ENCODE data around the gene FSCN2.

FSCN2 gene

GRCh38 chr17:81569986-81570514 lies 41.9 kb downstream of the FSCN2 start:
- H3K4me3 ChIP-seq (replicated peaks; ENCODE audit: low read depth, low read length): no peak overlapping the region
- H3K27me3 ChIP-seq (replicated peaks; ENCODE audit: control insufficient read depth, insufficient read depth, low read length): no peaks in the 10 kb centered on the region
- TF ChIP-seq CTCF (IDR thresholded peaks at IDR 0.05; ENCODE audit: insufficient read depth, low read length, poor library complexity, severe bottlenecking): no peak
- H3K36me3 ChIP-seq (ENCODE audit: control insufficient read depth, insufficient read depth, low read length): peaks cover 53% of the 10 kb centered on the region
- no peak for DNase-seq (ENCODE audit: extremely low read depth, insufficient read length)

- DNase-seq (ENCODE audit: extremely low read depth, insufficient read length): no peak
- no peak overlapping the region for H3K4me3 ChIP-seq (replicated peaks; ENCODE audit: low read depth, low read length)
- no peak for TF ChIP-seq CTCF (IDR thresholded peaks at IDR 0.05; ENCODE audit: insufficient read depth, low read length, poor library complexity, severe bottlenecking)
- H3K36me3 ChIP-seq (ENCODE audit: control insufficient read depth, insufficient read depth, low read length): peaks cover 46% of the 10 kb centered on the region
- no peaks in the 10 kb centered on the region for H3K27me3 ChIP-seq (replicated peaks; ENCODE audit: control insufficient read depth, insufficient read depth, low read length)
These were observed 42.8 kb downstream of the FSCN2 start for GRCh38 chr17:81570964-81571363.

GRCh38 chr17:81572563-81573168 lies 44.5 kb downstream of the FSCN2 start:
- no peak for TF ChIP-seq CTCF (IDR thresholded peaks at IDR 0.05; ENCODE audit: insufficient read depth, low read length, poor library complexity, severe bottlenecking)
- Histone ChIP-seq H3K36me3 (ENCODE audit: control insufficient read depth, insufficient read depth, low read length) (peaks cover 45% of the 10 kb centered on the region), H3K27me3 (replicated peaks; ENCODE audit: control insufficient read depth, insufficient read depth, low read length) (no peaks in the 10 kb centered on the region), H3K4me3 (replicated peaks; ENCODE audit: low read depth, low read length) (no peak overlapping the region)
- no peak for DNase-seq (ENCODE audit: extremely low read depth, insufficient read length)

GRCh38 chr17:81573794-81574642 lies 45.8 kb downstream of the FSCN2 start:
- H3K4me3 ChIP-seq (replicated peaks; ENCODE audit: low read depth, low read length): no peak overlapping the region
- peaks cover 37% of the 10 kb centered on the region for H3K36me3 ChIP-seq (ENCODE audit: control insufficient read depth, insufficient read depth, low read length)

GRCh38 chr17:81574643-81574956 lies 46.4 kb downstream of the FSCN2 start:
- H3K36me3 ChIP-seq (ENCODE audit: control insufficient read depth, insufficient read depth, low read length): peaks cover 34% of the 10 kb centered on the region
- TF ChIP-seq CTCF (IDR thresholded peaks at IDR 0.05; ENCODE audit: insufficient read depth, low read length, poor library complexity, severe bottlenecking): no peak
- no peak overlapping the region for H3K4me3 ChIP-seq (replicated peaks; ENCODE audit: low read depth, low read length)
- no peak for DNase-seq (ENCODE audit: extremely low read depth, insufficient read length)
- H3K27me3 ChIP-seq (replicated peaks; ENCODE audit: control insufficient read depth, insufficient read depth, low read length): no peaks in the 10 kb centered on the region

More at GRCh38 chr17:81573794-81574642, 45.8 kb downstream of the FSCN2 start:
- H3K27me3 ChIP-seq (replicated peaks; ENCODE audit: control insufficient read depth, insufficient read depth, low read length): no peaks in the 10 kb centered on the region
- no peak for TF ChIP-seq CTCF (IDR thresholded peaks at IDR 0.05; ENCODE audit: insufficient read depth, low read length, poor library complexity, severe bottlenecking)
- DNase-seq (ENCODE audit: extremely low read depth, insufficient read length): no peak
